Thyroid gland (tissue), 4 donors: ENCODE data around the gene MAP1LC3B. TPM values are rescaled to one million over a fixed set of nuclear protein-coding genes. Genes with fewer than 3 reads are reported as not detected.

Source experiments
- DNase-seq, 2 donors: peaks; one replicate each; pipeline ENCODE4 v3.0.0-alpha.2; 2019
- H3K27ac ChIP-seq, 3 donors: fragments of 200-600 bp; sonication (generic); 1 replicate in 2 of 3; 2 replicates in 1 of 3; pipeline ENCODE4 v1.5.1; 2016 to 2019; ENCODE audit warnings: mild to moderate bottlenecking in 1 of 3, moderate library complexity in 1 of 3
- H3K27me3 ChIP-seq: fragments of 200-600 bp; sonication (generic); one replicate; pipeline ENCODE4 v1.5.1; 2019
- H3K36me3 ChIP-seq, 2 donors: fragments of 200-600 bp; sonication (generic); one replicate each; pipeline ENCODE4 v1.5.1; 2016 to 2019
- H3K4me1 ChIP-seq, 2 donors: fragments of 200-600 bp; sonication (generic); one replicate each; pipeline ENCODE4 v1.5.1; 2017 to 2019
- H3K4me3 ChIP-seq, 3 donors: fragments of 200-600 bp; sonication (generic); replicated peaks in 1 of 3; 1 replicate in 2 of 3; 2 replicates in 1 of 3; pipeline ENCODE4 v1.5.1; 2016; ENCODE audit warnings: mild to moderate bottlenecking in 1 of 3
- H3K9me3 ChIP-seq: fragments of 200-600 bp; sonication (generic); one replicate; pipeline ENCODE4 v1.5.1; 2017
- POLR2A ChIP-seq, 2 donors: fragments of 450-650 bp; IDR thresholded peaks; one replicate each; pipeline ENCODE4 v1.6.1; 2017; ENCODE audit warnings: antibody characterized with exemption in 2 of 2, mild to moderate bottlenecking in 2 of 2, moderate library complexity in 1 of 2
- WGBS, 2 donors: methylation state at CpG; one replicate each; pipeline ENCODE4 v1.1.5; 2017; 5-methylcytosine and 5-hydroxymethylcytosine counted together
- intact Hi-C: fragments of 100-400 bp; cut with DNase I; formaldehyde crosslinking; loops from one replicate; pipeline ENCODE4 v1.15.1; 2023
- total RNA-seq, 4 donors: library from RNA; depleted of rRNA; stranded (reverse); fragments of >200 nt; gene quantifications; one replicate each; pipeline ENCODE4 v1.2.3, GENCODE V29; 2016
- TF ChIP-seq, protein P1 (sequence below), 6 experiments: fragments of 200-600 bp in 3 of 6; fragments of 450-650 bp in 3 of 6; sonication (generic) in 3 of 6; IDR thresholded peaks; one replicate each; pipeline ENCODE4 v1.5.1; 2016 to 2019; ENCODE audit warnings: antibody characterized with exemption in 6 of 6, mild to moderate bottlenecking in 2 of 6, inconsistent platforms in 1 of 6, moderate library complexity in 1 of 6

Gene MAP1LC3B
- total RNA-seq, 4 donors from 2014 or later = 51.8 to 84.3 (median 67.3) TPM

DNA sequence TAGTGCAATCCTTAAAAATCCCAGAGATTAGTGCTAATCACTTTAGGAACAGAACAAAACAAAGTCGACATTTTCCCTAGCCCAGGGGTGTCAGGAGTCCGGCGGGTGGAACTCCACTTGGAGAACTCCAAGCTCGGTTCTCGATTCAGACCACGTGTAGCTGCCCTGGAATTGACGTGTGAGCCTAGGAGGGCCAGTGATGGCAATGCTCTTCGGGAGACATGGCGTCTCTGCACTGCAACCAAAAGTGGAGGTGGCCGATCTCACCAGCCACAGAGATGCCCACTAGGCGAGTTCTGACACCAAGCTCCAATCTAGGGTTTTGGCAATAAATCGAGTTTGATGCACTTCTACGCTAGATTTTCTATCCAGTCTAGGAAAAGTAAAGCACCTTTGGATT lies 17.6 kb downstream of the MAP1LC3B start:
- Histone ChIP-seq H3K27me3 (no peaks in the 10 kb centered on the region), H3K27ac (no peak overlapping the region), H3K4me3 (no peak overlapping the region), H3K4me1 (peaks cover 0 to 16% of the 10 kb centered on the region in 2 donors), H3K36me3 (peaks cover 53 to 60% of the 10 kb centered on the region in 2 donors), H3K9me3 (no peaks in the 10 kb centered on the region)
- 93 to 96% methylated on average over 13 of the region's 13 CpGs for WGBS, 2 donors
- TF ChIP-seq, protein P1, sequence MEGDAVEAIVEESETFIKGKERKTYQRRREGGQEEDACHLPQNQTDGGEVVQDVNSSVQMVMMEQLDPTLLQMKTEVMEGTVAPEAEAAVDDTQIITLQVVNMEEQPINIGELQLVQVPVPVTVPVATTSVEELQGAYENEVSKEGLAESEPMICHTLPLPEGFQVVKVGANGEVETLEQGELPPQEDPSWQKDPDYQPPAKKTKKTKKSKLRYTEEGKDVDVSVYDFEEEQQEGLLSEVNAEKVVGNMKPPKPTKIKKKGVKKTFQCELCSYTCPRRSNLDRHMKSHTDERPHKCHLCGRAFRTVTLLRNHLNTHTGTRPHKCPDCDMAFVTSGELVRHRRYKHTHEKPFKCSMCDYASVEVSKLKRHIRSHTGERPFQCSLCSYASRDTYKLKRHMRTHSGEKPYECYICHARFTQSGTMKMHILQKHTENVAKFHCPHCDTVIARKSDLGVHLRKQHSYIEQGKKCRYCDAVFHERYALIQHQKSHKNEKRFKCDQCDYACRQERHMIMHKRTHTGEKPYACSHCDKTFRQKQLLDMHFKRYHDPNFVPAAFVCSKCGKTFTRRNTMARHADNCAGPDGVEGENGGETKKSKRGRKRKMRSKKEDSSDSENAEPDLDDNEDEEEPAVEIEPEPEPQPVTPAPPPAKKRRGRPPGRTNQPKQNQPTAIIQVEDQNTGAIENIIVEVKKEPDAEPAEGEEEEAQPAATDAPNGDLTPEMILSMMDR (IDR thresholded peaks at IDR 0.05) = no peak
- TF ChIP-seq POLR2A (IDR thresholded peaks at IDR 0.05) = no peak
- intact Hi-C loops = loop anchor here (10.0 kb wide), 2 partner anchors 85 to 225 kb away; partner anchors contain the start of gene ZCCHC14
- no peak for DNase-seq

GRCh38 chr16:87410530-87410929 lies 18.4 kb downstream of the MAP1LC3B start:
- H3K4me3 ChIP-seq = no peak overlapping the region
- no peaks in the 10 kb centered on the region for H3K27me3 ChIP-seq
- TF ChIP-seq, protein P1 (IDR thresholded peaks at IDR 0.05) = no peak
- TF ChIP-seq POLR2A (IDR thresholded peaks at IDR 0.05) = no peak
- H3K27ac ChIP-seq = no peak overlapping the region
- peaks cover 49 to 52% of the 10 kb centered on the region in 2 donors for H3K36me3 ChIP-seq
- intact Hi-C loops = loop anchor here (10.0 kb wide), 2 partner anchors 84 to 224 kb away; partner anchors contain the start of gene ZCCHC14
- DNase-seq = no peak
- H3K4me1 ChIP-seq = peaks cover 0 to 16% of the 10 kb centered on the region in 2 donors
- WGBS, 2 donors = 91 to 96% methylated on average over 11 of the region's 11 CpGs
- no peaks in the 10 kb centered on the region for H3K9me3 ChIP-seq

- DNase-seq = no peak
- Histone ChIP-seq H3K4me3 (no peak overlapping the region), H3K9me3 (no peaks in the 10 kb centered on the region), H3K27ac (no peak overlapping the region), H3K27me3 (no peaks in the 10 kb centered on the region), H3K36me3 (peaks cover 49 to 50% of the 10 kb centered on the region in 2 donors), H3K4me1 (peaks cover 0 to 16% of the 10 kb centered on the region in 2 donors)
- intact Hi-C loops = loop anchor here (10.0 kb wide), 2 partner anchors 84 to 224 kb away; partner anchors contain the start of gene ZCCHC14
- WGBS, 2 donors = 84 to 90% methylated on average over 14 of the region's 14 CpGs
- TF ChIP-seq, protein P1 (IDR thresholded peaks at IDR 0.05) = no peak
Observed at GRCh38 chr16:87410968-87411367, 18.8 kb downstream of the MAP1LC3B start.

GRCh38 chr16:87411375-87412271 lies 19.5 kb downstream of the MAP1LC3B start:
- no peaks in the 10 kb centered on the region for H3K9me3 ChIP-seq
- intact Hi-C loops = loop anchor here (10.0 kb wide), 2 partner anchors 83 to 223 kb away; partner anchors contain the start of gene ZCCHC14
- no peak overlapping the region for H3K4me3 ChIP-seq
- no peak for TF ChIP-seq POLR2A (IDR thresholded peaks at IDR 0.05)
- TF ChIP-seq, protein P1 (IDR thresholded peaks at IDR 0.05) = no peak
- H3K27ac ChIP-seq = no peak overlapping the region
- peaks cover 0 to 14% of the 10 kb centered on the region in 2 donors for H3K4me1 ChIP-seq
- DNase-seq = no peak
- H3K27me3 ChIP-seq = no peaks in the 10 kb centered on the region
- H3K36me3 ChIP-seq = peaks cover 46 to 49% of the 10 kb centered on the region in 2 donors
- 94 to 97% methylated on average over 43 to 46 of the region's 49 CpGs for WGBS, 2 donors
